GM12873 (cell line): ENCODE results near the gene ASF1B.

ENCODE experiments used
- CTCF ChIP-seq: IDR thresholded peaks from 2 replicates; pipeline ENCODE4 v1.5.1; 2012; ENCODE audit warnings: low read depth, mild to moderate bottlenecking, moderate library complexity, low read length, control low read depth; ENCODE audit not compliant: insufficient read depth; ENCODE audit errors: missing control alignments

ASF1B gene

GRCh38 chr19:14138576-14139265, 2.3 kb upstream of the ASF1B start:
- TF ChIP-seq CTCF: no peak

GRCh38 chr19:14135985-14136508, 342 bp downstream of the ASF1B start:
- TF ChIP-seq CTCF: no peak

- TF ChIP-seq CTCF: no peak
Observed at GRCh38 chr19:14135355-14135754, 1.0 kb downstream of the ASF1B start.

GRCh38 chr19:14127929-14128509, 8.4 kb downstream of the ASF1B start:
- TF ChIP-seq CTCF: no peak

GRCh38 chr19:14127176-14127575, 9.2 kb downstream of the ASF1B start:
- TF ChIP-seq CTCF: no peak

- TF ChIP-seq CTCF: no peak
Observed at GRCh38 chr19:14122924-14123323, 13.5 kb downstream of the ASF1B start.

- no peak for TF ChIP-seq CTCF
Observed at GRCh38 chr19:14120497-14120780, 15.9 kb downstream of the ASF1B start.
